GM12878 (cell line): ENCODE results near the gene SUZ12. TPM values are rescaled to one million over a fixed set of nuclear protein-coding genes. Genes with fewer than 3 reads are reported as not detected.

ENCODE experiments used
- ATAC-seq: fragments of 200-7000 bp; cut with Tn5 transposase; 3 replicates; pipeline ENCODE4 v1.9.1; 2020; ENCODE audit warnings: mild to moderate bottlenecking, moderate library complexity
- BruUV-seq: library from RNA; stranded (reverse); fragments of 400-500 nt; replicated peaks from 2 replicates; lab custom pipeline; 2021; lab: Mats Ljungman, UMichigan
- CTCF ChIA-PET: fragments of 300-600 bp; sonication (Branson Sonifier 250); formaldehyde crosslinking; extraction: SDS; loops from one replicate; lab custom pipeline; 2021; ENCODE audit warnings: inconsistent platforms; lab: Yijun Ruan, JAX
- POLR2A ChIA-PET: fragments of 350-600 bp; formaldehyde crosslinking; extraction: SDS; loops from one replicate; lab custom pipeline; 2021; ENCODE audit warnings: inconsistent platforms; lab: Charles Lee
- RAD21 ChIA-PET: fragments of 300-600 bp; sonication (Branson Sonifier 250); formaldehyde crosslinking; loops from one replicate; lab custom pipeline; 2023; ENCODE audit warnings: antibody characterized with exemption; ENCODE audit not compliant: unreplicated experiment; lab: Charles Lee
- SMC1A ChIA-PET: fragments of 300-600 bp; sonication (Branson Sonifier 250); formaldehyde crosslinking; loops from one replicate; lab custom pipeline; 2023; ENCODE audit not compliant: unreplicated experiment, uncharacterized antibody; lab: Charles Lee
- DNase-seq: peaks from one replicate; pipeline ENCODE4 v3.0.0-alpha.2; 2011; ENCODE audit warnings: low read depth, low spot score
- FAIRE-seq: peaks from 3 replicates; lab custom pipeline; 2011; peaks lifted over from hg19 to GRCh38; lab: Jason Lieb, UNC
- H2AFZ ChIP-seq: 2 replicates; pipeline ENCODE4 v1.6.0; 2011; ENCODE audit warnings: low read depth, low read length, control low read depth; ENCODE audit not compliant: control insufficient read depth
- H3K27ac ChIP-seq: 2 replicates; pipeline ENCODE4 v1.5.1; 2011; ENCODE audit warnings: control low read depth; ENCODE audit not compliant: control insufficient read depth, insufficient read depth
- H3K27me3 ChIP-seq, 2 experiments: replicated peaks in 1 of 2; 2 replicates each; pipeline versions ENCODE4 v1.6.0 to v1.6.1; 2011; ENCODE audit warnings: low read length in 1 of 2; ENCODE audit not compliant: control insufficient read depth in 2 of 2, insufficient read depth in 2 of 2
- H3K36me3 ChIP-seq, 2 experiments: 2 replicates each; pipeline ENCODE4 v1.5.1; 2011; ENCODE audit warnings: low read length in 1 of 2; ENCODE audit not compliant: control insufficient read depth in 2 of 2, insufficient read depth in 2 of 2
- H3K4me1 ChIP-seq: 2 replicates; pipeline ENCODE4 v1.6.1; 2011; ENCODE audit warnings: mild to moderate bottlenecking, low read length, moderate library complexity, mixed read lengths; ENCODE audit not compliant: control insufficient read depth, insufficient read depth
- H3K4me2 ChIP-seq: 2 replicates; pipeline ENCODE4 v1.6.0; 2011; ENCODE audit warnings: control low read depth; ENCODE audit not compliant: control insufficient read depth, insufficient read depth
- H3K4me3 ChIP-seq: fragments of 200-600 bp; sonication (generic); 2 replicates; pipeline ENCODE4 v1.5.1; 2016
- H3K79me2 ChIP-seq: 2 replicates; pipeline ENCODE4 v1.6.0; 2011; ENCODE audit warnings: low read length; ENCODE audit not compliant: control insufficient read depth, insufficient read depth
- H3K9ac ChIP-seq: 2 replicates; pipeline ENCODE4 v1.8.0; 2011; ENCODE audit warnings: low read length, control low read depth, mixed read lengths; ENCODE audit not compliant: control insufficient read depth, insufficient read depth
- H3K9me3 ChIP-seq: replicated peaks from 3 replicates; pipeline ENCODE4 v1.5.1; 2011; ENCODE audit warnings: mild to moderate bottlenecking, low read length; ENCODE audit not compliant: control insufficient read depth, insufficient read depth
- H4K20me1 ChIP-seq: 2 replicates; pipeline ENCODE4 v1.6.0; 2011; ENCODE audit not compliant: control insufficient read depth, insufficient read depth
- ESRRA ChIP-seq: IDR thresholded peaks from 2 replicates; pipeline ENCODE4 v1.6.1; 2012; ENCODE audit warnings: mild to moderate bottlenecking, low read length, improper control_type of control experiment
- KAT2A ChIP-seq: conservative IDR thresholded peaks from 2 replicates; pipeline ENCODE4 v1.6.1; 2011; ENCODE audit warnings: low read depth, low read length; ENCODE audit not compliant: control insufficient read depth
- MTA3 ChIP-seq: IDR thresholded peaks from 2 replicates; pipeline ENCODE4 v1.6.1; 2012; ENCODE audit warnings: low read length, inconsistent platforms, borderline replicate concordance
- POLR2A ChIP-seq: IDR thresholded peaks from 2 replicates; pipeline ENCODE4 v1.6.1; 2011; ENCODE audit warnings: low read depth, mild to moderate bottlenecking, low read length
- RCOR1 ChIP-seq: conservative IDR thresholded peaks from 2 replicates; pipeline ENCODE4 v1.6.1; 2012; ENCODE audit warnings: low read depth, low read length, improper control_type of control experiment
- RUNX3 ChIP-seq: IDR thresholded peaks from 2 replicates; pipeline ENCODE4 v1.6.1; 2012; ENCODE audit warnings: low read length, inconsistent platforms
- ZNF384 ChIP-seq: IDR thresholded peaks from 2 replicates; pipeline ENCODE4 v1.6.1; 2012; ENCODE audit warnings: low read depth, mild to moderate bottlenecking, low read length, improper control_type of control experiment, borderline replicate concordance
- WGBS: methylation state at CpG from one replicate; pipeline ENCODE4 v1.1.6; 2016; ENCODE audit warnings: low lambda C conversion rate; ENCODE audit not compliant: insufficient replicate concordance, insufficient coverage; ENCODE audit errors: missing lambda C conversion rate; 5-methylcytosine and 5-hydroxymethylcytosine counted together
- in situ Hi-C: fragments of 300-500 bp; cut with MboI; formaldehyde crosslinking; loops from 9 replicates; pipeline ENCODE4 v1.14.3; 2018; ENCODE audit warnings: mixed read lengths
- intact Hi-C: fragments of 100-400 bp; cut with micrococcal nuclease; formaldehyde crosslinking; loops from one replicate; pipeline ENCODE4 v1.14.2; 2022; ENCODE audit not compliant: unreplicated experiment
- polyA plus RNA-seq, 11 experiments: library from polyadenylated mRNA; depleted of rRNA in 4 of 11; unstranded in 6 of 11; stranded (reverse) in 5 of 11; fragments of >200 nt; fragmentation: Nextera tagmentation in 4 of 11; fragmentation: Illumina TruSeq in 1 of 11; extraction: Ambion mirVana in 4 of 11; extraction: Trizol in 1 of 11; gene quantifications; 1 replicate in 1 of 11; 2 replicates in 10 of 11; pipeline versions ENCODE4 v1.2.1 to v1.2.3, GENCODE V29; 2011 to 2016; ENCODE audit warnings: inconsistent platforms in 2 of 11, missing spikeins in 2 of 11, low read depth in 1 of 11
- total RNA-seq, 4 experiments: library from RNA; depleted of rRNA in 3 of 4; stranded (reverse); fragments of >200 nt in 3 of 4; fragmentation: Illumina TruSeq in 1 of 4; extraction: Trizol in 1 of 4; gene quantifications; 2 replicates each; pipeline versions ENCODE4 v1.2.1 to v1.2.3, GENCODE V29; 2013 to 2021
- TF ChIP-seq, protein P1 (sequence below): fragments of 450-650 bp; formaldehyde crosslinking; IDR thresholded peaks from 2 replicates; pipeline ENCODE4 v1.4.0; 2022; ENCODE audit warnings: mild to moderate bottlenecking, moderate library complexity

Gene SUZ12
- total and polyA plus RNA-seq, 10 of the 15 experiments (the other 5 are each of a cell fraction or from before 2014, with no cell fraction given) = 19.2 to 69.2 (median 34.5) TPM

DNA sequence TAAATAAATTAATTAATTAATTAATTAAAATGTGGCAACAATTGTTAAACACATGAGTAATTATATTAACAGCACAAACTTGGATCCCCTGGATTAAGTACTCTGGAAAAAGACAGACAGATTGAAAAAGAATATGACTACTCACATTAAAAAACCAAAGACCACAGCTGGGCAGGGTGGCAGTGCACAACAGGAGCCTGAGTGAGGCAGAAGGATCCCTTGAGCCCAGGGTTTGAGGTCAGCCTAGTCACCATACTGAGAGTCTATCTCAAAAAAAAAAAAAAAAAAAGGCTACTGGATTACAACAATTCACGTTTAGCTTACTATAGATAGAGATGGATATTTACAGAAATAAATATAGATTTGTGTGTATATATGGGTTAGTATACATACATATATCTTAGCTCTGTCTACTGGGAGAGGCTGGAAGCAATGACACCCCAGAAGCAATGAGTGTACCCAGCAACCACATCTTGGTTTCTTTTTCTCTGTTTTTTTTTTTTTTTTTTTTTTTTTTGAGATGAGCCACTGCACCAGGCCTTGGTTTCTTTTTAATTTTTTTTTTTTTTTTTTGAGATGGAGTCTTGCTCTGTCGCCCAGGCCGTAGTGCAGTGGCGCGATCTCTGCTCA, 10.6 kb upstream of the SUZ12 start:
- ChIA-PET SMC1A (interaction anchor here (1.4 kb wide), 1 partner anchor 10 kb away, joined by 3 read pairs; no protein-coding TSS in a partner anchor), POLR2A (interaction anchor here (0.7 kb wide), 1 partner anchor 12 kb away, joined by 4 read pairs; no protein-coding TSS in a partner anchor)
- H3K4me3 ChIP-seq = no peak overlapping the region
- H3K9ac ChIP-seq = no peak overlapping the region
- H3K79me2 ChIP-seq = no peaks in the 10 kb centered on the region
- H3K9me3 ChIP-seq = no peaks in the 10 kb centered on the region
- no peak overlapping the region for H3K4me2 ChIP-seq
- ATAC-seq = peak; percentile 44
- no peaks in the 10 kb centered on the region for H3K4me1 ChIP-seq
- no peaks in the 10 kb centered on the region for H3K27me3 ChIP-seq
- no peaks in the 10 kb centered on the region for H4K20me1 ChIP-seq
- H2AFZ ChIP-seq = no peak overlapping the region
- no TSS peak for BruUV-seq
- WGBS = 18% methylated on average over 1 of the region's 5 CpGs
- in situ Hi-C loops = no loop called here
- TF ChIP-seq POLR2A = no peak
- no peak for TF ChIP-seq RCOR1
- no peak for TF ChIP-seq RUNX3
- TF ChIP-seq MTA3 = no peak
- TF ChIP-seq, protein P1, sequence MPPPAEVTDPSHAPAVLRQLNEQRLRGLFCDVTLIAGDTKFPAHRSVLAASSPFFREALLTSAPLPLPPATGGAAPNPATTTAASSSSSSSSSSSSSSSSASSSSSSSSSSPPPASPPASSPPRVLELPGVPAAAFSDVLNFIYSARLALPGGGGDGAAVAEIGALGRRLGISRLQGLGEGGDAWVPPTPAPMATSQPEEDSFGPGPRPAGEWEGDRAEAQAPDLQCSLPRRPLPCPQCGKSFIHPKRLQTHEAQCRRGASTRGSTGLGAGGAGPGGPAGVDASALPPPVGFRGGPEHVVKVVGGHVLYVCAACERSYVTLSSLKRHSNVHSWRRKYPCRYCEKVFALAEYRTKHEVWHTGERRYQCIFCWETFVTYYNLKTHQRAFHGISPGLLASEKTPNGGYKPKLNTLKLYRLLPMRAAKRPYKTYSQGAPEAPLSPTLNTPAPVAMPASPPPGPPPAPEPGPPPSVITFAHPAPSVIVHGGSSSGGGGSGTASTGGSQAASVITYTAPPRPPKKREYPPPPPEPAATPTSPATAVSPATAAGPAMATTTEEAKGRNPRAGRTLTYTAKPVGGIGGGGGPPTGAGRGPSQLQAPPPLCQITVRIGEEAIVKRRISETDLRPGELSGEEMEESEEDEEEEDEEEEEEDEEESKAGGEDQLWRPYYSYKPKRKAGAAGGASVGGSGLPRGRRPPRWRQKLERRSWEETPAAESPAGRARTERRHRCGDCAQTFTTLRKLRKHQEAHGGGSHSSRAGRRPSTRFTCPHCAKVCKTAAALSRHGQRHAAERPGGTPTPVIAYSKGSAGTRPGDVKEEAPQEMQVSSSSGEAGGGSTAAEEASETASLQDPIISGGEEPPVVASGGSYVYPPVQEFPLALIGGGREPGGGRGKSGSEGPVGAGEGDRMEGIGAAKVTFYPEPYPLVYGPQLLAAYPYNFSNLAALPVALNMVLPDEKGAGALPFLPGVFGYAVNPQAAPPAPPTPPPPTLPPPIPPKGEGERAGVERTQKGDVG (CRISPR knock-in tag) = no peak
- no peak for TF ChIP-seq ESRRA
- no peak for TF ChIP-seq KAT2A
- peak; percentile 48; the same call in 1 of the 2 replicates for TF ChIP-seq ZNF384
- TF ChIP-seq, all 136 proteins: peak for 1
- FAIRE-seq (no peak), DNase-seq (no peak)
- intact Hi-C loops = no loop called here
- Histone ChIP-seq H3K36me3 (no peaks in the 10 kb centered on the region), H3K27ac (no peak overlapping the region)
- ChIA-PET CTCF (interaction anchor here (1.0 kb wide), 1 partner anchor 10 kb away, joined by 3 read pairs; the partner anchor contains the start of gene SUZ12), RAD21 (no interaction called here)
